Measurements from ENCODE around the gene ATG10. TPM values are rescaled to one million over a fixed set of nuclear protein-coding genes. Genes with fewer than 3 reads are reported as not detected.
A peak's percentile ranks its signal among the peaks of the same experiment; 100 is the strongest.
"Not testable (repeated sequence)": the region's sequence is repeated elsewhere in the genome, so short reads cannot be mapped to it uniquely, and the experiment has no call there.

ATG10 gene
- polyA plus RNA-seq, 4 donors: 3.5 to 7.8 (median 5.5) TPM

- WGBS, 3 donors: 97 to 100% (median 98%) methylated on average over 2 of the region's 2 CpGs
- H3K27ac ChIP-seq (ENCODE audit: low read depth in 1 of 3, low read length in 2 of 3): no peak overlapping the region
- peaks cover 0 to 2% (median 0%) of the 10 kb centered on the region in 3 donors for H3K4me1 ChIP-seq (ENCODE audit: control insufficient read depth in 3 of 3, insufficient read depth in 2 of 3, low read depth in 1 of 3, low read length in 2 of 3)
- no peaks in the 10 kb centered on the region for H3K36me3 ChIP-seq (ENCODE audit: control insufficient read depth in 3 of 3, insufficient read depth in 2 of 3, low read depth in 1 of 3, low read length in 3 of 3)
- no peak for DNase-seq
- no peak for FAIRE-seq
- H3K27me3 ChIP-seq (ENCODE audit: control insufficient read depth in 3 of 3, insufficient read depth in 3 of 3, low read length in 3 of 3): no peaks in the 10 kb centered on the region
- H3K9me3 ChIP-seq (ENCODE audit: control insufficient read depth in 2 of 2, insufficient read depth in 1 of 2, low read depth in 1 of 2, low read length in 1 of 2): no peaks in the 10 kb centered on the region
- H3K4me3 ChIP-seq (ENCODE audit: low read depth in 1 of 3, low read length in 3 of 3): no peak overlapping the region
Measured at GRCh38 chr5:81969912-81970311, 1.9 kb upstream of the ATG10 start.

DNA sequence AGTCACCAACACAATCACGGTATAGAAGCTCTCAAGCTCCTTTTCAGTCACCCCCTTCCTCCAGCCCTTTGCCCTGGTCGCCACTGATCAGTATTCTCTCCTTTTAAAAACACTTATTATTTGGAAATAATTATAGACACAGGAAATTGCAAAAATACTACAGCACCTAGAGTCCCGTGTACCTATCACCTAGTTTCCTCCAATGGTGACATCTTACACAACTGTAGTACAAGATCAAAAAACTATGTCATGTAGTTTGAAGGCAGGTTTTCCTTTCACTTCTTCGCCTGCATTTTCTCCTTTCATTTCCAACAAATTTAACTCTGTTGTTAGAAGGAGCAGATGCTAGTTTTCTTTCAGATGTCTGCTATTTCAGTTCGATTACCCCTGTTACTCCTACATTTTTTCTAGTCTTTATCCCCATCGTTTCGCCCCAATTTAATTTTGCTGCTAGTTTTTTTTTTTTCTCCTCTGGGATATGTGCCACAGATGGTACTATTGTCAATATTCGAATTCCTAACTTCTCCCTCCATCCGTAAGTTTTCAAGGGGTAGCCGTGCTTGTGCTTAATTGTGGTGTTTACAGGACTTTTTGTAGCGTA lies 612 bp upstream of the ATG10 start:
- FAIRE-seq: no peak
- H3K27me3 ChIP-seq (ENCODE audit: control insufficient read depth in 3 of 3, insufficient read depth in 3 of 3, low read length in 3 of 3): no peaks in the 10 kb centered on the region
- H3K4me1 ChIP-seq (ENCODE audit: control insufficient read depth in 3 of 3, insufficient read depth in 2 of 3, low read depth in 1 of 3, low read length in 2 of 3): peaks cover 0 to 2% (median 0%) of the 10 kb centered on the region in 3 donors
- no peaks in the 10 kb centered on the region for H3K9me3 ChIP-seq (ENCODE audit: control insufficient read depth in 2 of 2, insufficient read depth in 1 of 2, low read depth in 1 of 2, low read length in 1 of 2)
- H3K27ac ChIP-seq (ENCODE audit: low read depth in 1 of 3, low read length in 2 of 3): peak overlapping the region; percentile 98 to 100 (median 99)
- DNase-seq: peak; percentile 64 to 75
- 0 to 1% (median 0%) methylated on average over 11 of the region's 11 CpGs for WGBS, 3 donors
- H3K4me3 ChIP-seq (ENCODE audit: low read depth in 1 of 3, low read length in 3 of 3): peak overlapping the region; percentile 71 to 99 (median 79)
- peaks cover 0 to 1% (median 0%) of the 10 kb centered on the region in 3 donors for H3K36me3 ChIP-seq (ENCODE audit: control insufficient read depth in 3 of 3, insufficient read depth in 2 of 3, low read depth in 1 of 3, low read length in 3 of 3)

DNA sequence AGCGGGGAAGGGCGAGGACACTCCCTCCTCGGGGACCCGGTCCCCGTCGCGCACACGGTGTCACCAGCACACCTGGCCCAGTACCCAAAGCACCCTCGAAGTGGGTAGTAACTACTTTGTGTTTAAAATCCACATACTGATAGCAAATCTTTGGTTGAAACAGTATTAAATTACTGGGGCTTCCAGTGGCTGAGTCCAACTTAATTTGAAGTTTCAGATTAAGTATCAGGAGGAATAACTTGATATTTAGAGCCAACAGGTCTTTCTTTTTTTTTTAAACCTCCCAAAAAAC lies 615 bp downstream of the ATG10 start:
- no peaks in the 10 kb centered on the region for H3K9me3 ChIP-seq (ENCODE audit: control insufficient read depth in 2 of 2, insufficient read depth in 1 of 2, low read depth in 1 of 2, low read length in 1 of 2)
- peak overlapping the region; percentile 70 to 79 (median 71) for H3K4me3 ChIP-seq (ENCODE audit: low read depth in 1 of 3, low read length in 3 of 3)
- DNase-seq (no peak), FAIRE-seq (no peak)
- 0% methylated on average over 9 of the region's 9 CpGs for WGBS, 3 donors
- no peaks in the 10 kb centered on the region for H3K27me3 ChIP-seq (ENCODE audit: control insufficient read depth in 3 of 3, insufficient read depth in 3 of 3, low read length in 3 of 3)
- H3K27ac ChIP-seq (ENCODE audit: low read depth in 1 of 3, low read length in 2 of 3): peak overlapping the region; percentile 98 to 100 (median 99)
- H3K4me1 ChIP-seq (ENCODE audit: control insufficient read depth in 3 of 3, insufficient read depth in 2 of 3, low read depth in 1 of 3, low read length in 2 of 3): peaks cover 0 to 2% (median 0%) of the 10 kb centered on the region in 3 donors
- peaks cover 0 to 4% (median 2%) of the 10 kb centered on the region in 3 donors for H3K36me3 ChIP-seq (ENCODE audit: control insufficient read depth in 3 of 3, insufficient read depth in 2 of 3, low read depth in 1 of 3, low read length in 3 of 3)

GRCh38 chr5:81980160-81980559 lies 8.3 kb downstream of the ATG10 start:
- no peak overlapping the region for H3K27ac ChIP-seq (ENCODE audit: low read depth in 1 of 3, low read length in 2 of 3)
- H3K4me1 ChIP-seq (ENCODE audit: control insufficient read depth in 3 of 3, insufficient read depth in 2 of 3, low read depth in 1 of 3, low read length in 2 of 3): no peaks in the 10 kb centered on the region
- WGBS, 3 donors: 63 to 77% (median 73%) methylated on average over 3 of the region's 3 CpGs
- no peaks in the 10 kb centered on the region for H3K27me3 ChIP-seq (ENCODE audit: control insufficient read depth in 3 of 3, insufficient read depth in 3 of 3, low read length in 3 of 3)
- no peak overlapping the region for H3K4me3 ChIP-seq (ENCODE audit: low read depth in 1 of 3, low read length in 3 of 3)
- FAIRE-seq (no peak), DNase-seq (no peak)
- no peaks in the 10 kb centered on the region for H3K9me3 ChIP-seq (ENCODE audit: control insufficient read depth in 2 of 2, insufficient read depth in 1 of 2, low read depth in 1 of 2, low read length in 1 of 2)
- peaks cover 0 to 4% (median 2%) of the 10 kb centered on the region in 3 donors for H3K36me3 ChIP-seq (ENCODE audit: control insufficient read depth in 3 of 3, insufficient read depth in 2 of 3, low read depth in 1 of 3, low read length in 3 of 3)

DNA sequence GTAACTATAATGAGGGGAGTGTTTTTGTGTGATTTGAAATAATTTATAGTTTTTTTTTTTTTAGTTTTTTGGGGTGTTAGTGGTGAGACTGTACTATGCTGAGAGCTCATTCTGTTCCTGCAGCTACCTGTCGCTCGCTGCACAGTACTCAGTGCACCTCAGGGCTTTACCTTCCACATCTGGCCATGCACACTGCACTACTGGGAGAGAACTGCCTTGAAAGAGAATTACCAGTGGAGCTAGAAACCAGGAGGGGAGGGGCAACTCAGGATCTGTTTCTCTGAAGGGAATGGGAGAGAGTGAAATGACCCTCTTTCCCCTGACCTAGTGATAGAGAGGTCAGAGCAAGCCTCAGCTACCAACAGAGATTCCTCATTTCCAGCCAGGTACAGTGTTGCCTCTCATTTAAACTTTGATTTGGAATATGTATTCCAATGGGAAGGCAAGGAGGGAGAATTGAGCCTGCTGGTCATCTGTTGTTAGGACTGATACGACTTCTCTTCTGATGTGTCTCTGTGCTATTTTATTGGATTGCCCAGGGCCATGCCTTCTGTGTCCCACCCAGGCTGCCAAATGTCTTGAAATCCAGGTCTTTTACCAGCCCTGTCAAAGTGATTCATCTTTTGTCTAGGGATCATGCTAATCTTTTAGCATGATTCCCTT lies 8.9 kb downstream of the ATG10 start:
- H3K27ac ChIP-seq (ENCODE audit: low read depth in 1 of 3, low read length in 2 of 3): no peak overlapping the region
- DNase-seq (no peak), FAIRE-seq (no peak)
- no peaks in the 10 kb centered on the region for H3K27me3 ChIP-seq (ENCODE audit: control insufficient read depth in 3 of 3, insufficient read depth in 3 of 3, low read length in 3 of 3)
- H3K9me3 ChIP-seq (ENCODE audit: control insufficient read depth in 2 of 2, insufficient read depth in 1 of 2, low read depth in 1 of 2, low read length in 1 of 2): no peaks in the 10 kb centered on the region
- H3K4me1 ChIP-seq (ENCODE audit: control insufficient read depth in 3 of 3, insufficient read depth in 2 of 3, low read depth in 1 of 3, low read length in 2 of 3): no peaks in the 10 kb centered on the region
- 90 to 97% (median 96%) methylated on average over 3 of the region's 3 CpGs for WGBS, 3 donors
- H3K4me3 ChIP-seq (ENCODE audit: low read depth in 1 of 3, low read length in 3 of 3): no peak overlapping the region
- peaks cover 0 to 4% (median 2%) of the 10 kb centered on the region in 3 donors for H3K36me3 ChIP-seq (ENCODE audit: control insufficient read depth in 3 of 3, insufficient read depth in 2 of 3, low read depth in 1 of 3, low read length in 3 of 3)

DNA sequence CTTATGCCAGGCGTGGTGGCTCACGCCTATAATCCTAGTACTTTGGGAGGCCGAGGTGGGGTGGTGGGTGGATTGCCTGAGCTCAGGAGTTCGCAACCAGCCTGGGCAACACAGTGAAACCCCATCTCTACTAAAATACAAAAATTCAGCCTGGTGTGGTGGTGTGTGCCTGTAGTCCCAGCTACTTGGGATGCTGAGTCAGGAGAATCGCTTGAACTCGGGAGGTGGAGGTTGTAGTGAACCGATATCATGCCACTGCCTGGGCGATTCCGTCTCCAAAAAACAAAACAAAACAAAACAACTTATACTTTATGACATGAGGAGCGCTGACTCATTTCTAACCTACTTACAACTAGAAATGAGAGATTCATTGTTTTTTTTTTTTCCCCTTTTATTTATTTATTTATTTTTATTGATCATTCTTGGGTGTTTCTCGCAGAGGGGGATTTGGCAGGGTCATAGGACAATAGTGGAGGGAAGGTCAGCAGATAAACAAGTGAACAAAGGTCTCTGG lies 10.4 kb downstream of the ATG10 start:
- H3K27ac ChIP-seq (ENCODE audit: low read depth in 1 of 3, low read length in 2 of 3); H3K27me3 ChIP-seq (ENCODE audit: control insufficient read depth in 3 of 3, insufficient read depth in 3 of 3, low read length in 3 of 3); DNase-seq; H3K4me1 ChIP-seq (ENCODE audit: control insufficient read depth in 3 of 3, insufficient read depth in 2 of 3, low read depth in 1 of 3, low read length in 2 of 3); H3K4me3 ChIP-seq (ENCODE audit: low read depth in 1 of 3, low read length in 3 of 3); H3K9me3 ChIP-seq (ENCODE audit: control insufficient read depth in 2 of 2, insufficient read depth in 1 of 2, low read depth in 1 of 2, low read length in 1 of 2); FAIRE-seq; H3K36me3 ChIP-seq (ENCODE audit: control insufficient read depth in 3 of 3, insufficient read depth in 2 of 3, low read depth in 1 of 3, low read length in 3 of 3): not testable (repeated sequence)
- WGBS, 3 donors: 92 to 97% (median 96%) methylated on average over 11 of the region's 11 CpGs

DNA sequence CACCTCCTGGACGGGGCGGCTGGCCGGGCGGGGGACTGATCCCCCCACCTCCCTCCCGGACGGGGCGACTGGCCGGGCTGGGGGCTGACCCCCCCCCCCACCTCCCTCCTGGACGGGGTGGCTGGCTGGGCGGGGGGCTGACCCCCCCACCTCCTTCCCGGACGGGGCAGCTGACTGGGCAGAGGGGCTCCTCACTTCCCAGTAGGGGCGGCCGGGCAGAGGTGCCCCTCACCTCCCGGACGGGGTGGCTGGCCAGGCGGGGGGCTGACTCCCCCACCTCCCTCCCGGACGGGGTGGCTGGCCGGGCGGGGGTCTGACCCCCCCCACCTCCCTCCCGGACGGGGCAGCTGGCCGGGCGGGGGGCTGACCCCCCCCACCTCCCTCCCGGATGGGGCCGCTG lies 11.3 kb downstream of the ATG10 start:
- H3K27me3 ChIP-seq (ENCODE audit: control insufficient read depth in 3 of 3, insufficient read depth in 3 of 3, low read length in 3 of 3); H3K36me3 ChIP-seq (ENCODE audit: control insufficient read depth in 3 of 3, insufficient read depth in 2 of 3, low read depth in 1 of 3, low read length in 3 of 3); H3K9me3 ChIP-seq (ENCODE audit: control insufficient read depth in 2 of 2, insufficient read depth in 1 of 2, low read depth in 1 of 2, low read length in 1 of 2); H3K4me3 ChIP-seq (ENCODE audit: low read depth in 1 of 3, low read length in 3 of 3); H3K4me1 ChIP-seq (ENCODE audit: control insufficient read depth in 3 of 3, insufficient read depth in 2 of 3, low read depth in 1 of 3, low read length in 2 of 3); DNase-seq; FAIRE-seq; H3K27ac ChIP-seq (ENCODE audit: low read depth in 1 of 3, low read length in 2 of 3): not testable (repeated sequence)
- 94 to 97% (median 95%) methylated on average over 6 to 27 of the region's 27 CpGs for WGBS, 3 donors

DNA sequence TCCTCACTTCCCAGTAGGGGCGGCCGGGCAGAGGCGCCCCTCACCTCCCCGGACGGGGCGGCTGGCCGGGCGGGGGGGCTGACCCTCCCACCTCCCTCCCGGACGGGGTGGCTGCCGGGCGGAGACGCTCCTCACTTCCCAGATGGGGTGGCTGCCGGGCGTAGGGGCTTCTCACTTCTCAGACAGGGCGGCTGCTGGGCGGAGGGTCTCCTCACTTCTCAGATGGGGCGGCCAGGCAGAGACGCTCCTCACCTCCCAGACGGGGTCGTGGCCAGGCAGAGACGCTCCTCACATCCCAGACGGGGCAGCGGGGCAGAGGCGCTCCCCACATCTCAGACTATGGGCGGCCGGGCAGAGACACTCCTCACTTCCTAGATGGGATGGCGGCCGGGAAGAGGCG lies 11.7 kb downstream of the ATG10 start:
- 96 to 97% (median 96%) methylated on average over 19 to 30 of the region's 30 CpGs for WGBS, 3 donors
- not testable (repeated sequence) for H3K4me1 ChIP-seq (ENCODE audit: control insufficient read depth in 3 of 3, insufficient read depth in 2 of 3, low read depth in 1 of 3, low read length in 2 of 3); FAIRE-seq; H3K4me3 ChIP-seq (ENCODE audit: low read depth in 1 of 3, low read length in 3 of 3); DNase-seq; H3K9me3 ChIP-seq (ENCODE audit: control insufficient read depth in 2 of 2, insufficient read depth in 1 of 2, low read depth in 1 of 2, low read length in 1 of 2); H3K27ac ChIP-seq (ENCODE audit: low read depth in 1 of 3, low read length in 2 of 3); H3K27me3 ChIP-seq (ENCODE audit: control insufficient read depth in 3 of 3, insufficient read depth in 3 of 3, low read length in 3 of 3)
- peaks cover 0 to 11% (median 0%) of the 10 kb centered on the region in 3 donors for H3K36me3 ChIP-seq (ENCODE audit: control insufficient read depth in 3 of 3, insufficient read depth in 2 of 3, low read depth in 1 of 3, low read length in 3 of 3)

All from small intestine (tissue), 7 donors.